Stimulated activated CD4-positive, alpha-beta T cell treated with anti-CD3 and anti-CD28 coated beads, Interleukin-12 subunit alpha, Interleukin-12 subunit beta, amount 100 ng/mL, for 4 hours (primary cell): ENCODE data around the gene SYPL1.
A peak's percentile ranks its signal among the peaks of the same experiment; 100 is the strongest.
"Not testable (repeated sequence)": the region's sequence is repeated elsewhere in the genome, so short reads cannot be mapped to it uniquely, and the experiment has no call there.

ENCODE experiments used
- DNase-seq: peaks from one replicate; pipeline ENCODE4 v3.0.0-alpha.2; 2020

The SYPL1 gene

GRCh38 chr7:106112118-106112971, at the start of gene SYPL1:
Gene SYPL1 (minus strand): TSS chr7:106112312. CDS start chr7:106112208, 104 bp downstream.
- DNase-seq, result peak; percentile 92

- DNase-seq, result no peak
Observed at GRCh38 chr7:106155027-106155426, 42.9 kb upstream of the SYPL1 start.

- peak; percentile 68 for DNase-seq
Observed at GRCh38 chr7:106153891-106154449, 41.9 kb upstream of the SYPL1 start.

DNA sequence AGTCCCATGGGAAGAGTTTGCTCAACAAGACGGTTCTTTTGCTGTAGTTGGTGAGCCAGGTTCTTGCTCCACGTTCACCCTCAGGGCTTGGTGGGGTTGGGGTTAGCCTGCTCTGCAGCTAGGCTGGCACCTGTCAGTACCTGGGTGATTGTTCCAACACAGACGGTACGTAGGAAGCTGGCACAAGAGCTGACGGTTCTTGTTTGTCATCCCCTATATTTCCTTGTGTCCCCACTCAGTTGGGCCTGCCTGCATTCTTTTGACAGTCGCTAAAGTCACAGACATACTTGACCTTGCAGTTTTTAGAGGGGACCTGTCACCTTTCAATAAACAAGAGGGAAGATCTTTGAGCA, 40.2 kb upstream of the SYPL1 start:
- DNase-seq, result no peak

DNA sequence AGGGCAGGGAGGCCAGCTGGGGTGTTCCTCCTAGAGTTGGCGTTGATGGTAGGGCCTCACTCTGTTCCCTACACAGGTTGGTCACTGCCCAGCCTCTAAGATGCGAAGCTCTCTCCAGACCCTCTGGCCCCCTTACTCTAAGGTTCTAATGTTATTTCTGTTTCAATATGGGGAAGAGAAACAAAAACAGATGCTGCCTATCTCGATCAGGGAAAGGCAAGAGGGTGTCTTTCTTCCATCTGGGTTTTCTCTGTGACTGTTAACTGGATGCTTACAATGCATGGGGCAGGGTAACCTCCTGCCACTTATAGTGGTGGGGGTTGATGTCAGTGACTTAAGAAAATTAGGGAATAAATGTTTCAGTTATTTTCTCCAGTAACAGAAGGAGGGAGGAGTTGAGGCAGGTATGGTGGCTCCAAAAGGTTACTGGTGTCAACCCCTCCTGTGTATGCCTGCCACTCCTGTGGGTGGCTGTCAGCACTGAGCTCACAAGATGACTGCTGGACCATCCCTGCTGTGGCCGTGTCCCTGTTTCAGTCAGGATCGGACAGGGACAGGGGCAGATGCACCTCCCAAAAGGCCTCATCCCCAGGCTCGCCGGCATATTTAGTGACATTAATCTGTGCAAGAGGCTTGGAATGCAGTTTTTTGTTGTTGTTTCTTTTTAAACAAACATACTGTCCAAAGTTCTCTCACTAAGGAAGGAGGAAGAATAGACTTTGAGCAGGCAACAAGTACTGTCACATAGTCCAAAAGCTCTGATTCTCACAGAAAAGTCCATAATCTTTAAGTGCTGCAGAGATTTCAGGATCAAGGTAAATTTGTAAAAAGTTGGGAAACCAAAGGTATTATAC, 39.6 kb upstream of the SYPL1 start:
- no peak for DNase-seq

DNA sequence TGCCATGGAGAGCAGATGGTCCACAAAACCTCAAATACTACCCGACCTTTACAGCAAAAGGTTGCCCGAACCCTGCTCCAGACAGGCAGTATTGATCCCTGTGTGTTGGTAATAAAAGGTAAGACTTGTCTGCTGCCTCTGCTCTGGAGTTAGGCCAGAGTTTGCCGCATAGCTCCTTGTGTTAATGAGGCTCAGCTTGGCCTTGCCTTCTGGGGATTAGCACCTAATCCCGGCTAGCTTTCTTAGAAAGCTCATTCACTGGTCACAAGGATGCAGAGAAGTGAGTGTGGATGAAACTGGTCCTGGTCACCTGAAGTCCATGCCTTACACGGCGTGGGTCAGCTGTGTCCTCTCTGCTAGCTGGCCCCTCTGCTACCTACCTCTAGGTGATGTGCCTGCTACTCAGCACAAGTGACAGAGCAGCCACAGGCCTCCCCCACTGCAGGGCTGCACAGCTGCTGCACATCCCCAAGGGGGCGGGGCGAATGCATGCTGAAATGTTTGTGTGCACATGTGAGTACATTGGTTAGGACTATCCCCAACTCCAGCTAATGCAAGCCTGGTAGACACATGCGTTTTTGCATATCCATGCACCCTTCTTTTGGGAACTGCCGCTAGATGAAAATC, 31.7 kb upstream of the SYPL1 start:
- DNase-seq, result no peak

GRCh38 chr7:106142136-106142535, 30.0 kb upstream of the SYPL1 start:
- no peak for DNase-seq

DNA sequence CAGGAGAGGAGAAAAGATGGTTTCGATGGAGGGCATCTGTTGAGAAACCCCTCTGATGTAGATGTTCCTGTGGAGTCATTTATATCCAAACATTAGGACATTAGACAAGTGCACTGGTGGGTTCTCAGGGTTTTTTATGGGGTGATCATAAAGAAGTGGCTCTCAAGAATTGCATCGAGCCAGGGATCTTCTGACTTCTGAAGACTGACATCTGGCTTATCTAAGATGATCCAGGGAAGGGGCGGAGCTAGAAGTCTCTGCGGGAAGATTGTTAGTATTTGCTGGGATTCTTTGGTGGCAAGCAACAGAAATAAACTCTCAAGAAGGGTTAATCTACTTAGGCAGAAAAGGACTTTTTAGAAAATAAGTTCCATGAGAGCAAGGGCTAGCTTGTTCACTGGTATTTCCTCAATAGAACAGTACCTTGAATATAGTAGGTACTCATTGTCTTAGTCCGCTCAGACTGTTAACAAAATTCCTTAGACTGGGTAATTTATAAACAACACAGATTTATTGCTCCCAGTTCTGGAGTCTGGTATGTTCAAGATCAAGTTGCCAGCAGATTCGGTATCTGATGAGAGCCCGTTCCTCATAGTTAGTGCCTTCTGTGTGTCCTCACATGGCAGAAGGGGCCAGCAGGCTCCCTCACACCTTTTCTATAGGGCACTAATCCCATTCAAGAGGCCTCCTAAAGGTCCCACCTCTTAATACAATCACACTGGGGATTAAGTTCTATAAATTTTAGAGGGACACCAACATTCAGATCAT, 28.5 kb upstream of the SYPL1 start:
- DNase-seq, result no peak

- no peak for DNase-seq
Observed at GRCh38 chr7:106139265-106140251, 27.4 kb upstream of the SYPL1 start.

DNA sequence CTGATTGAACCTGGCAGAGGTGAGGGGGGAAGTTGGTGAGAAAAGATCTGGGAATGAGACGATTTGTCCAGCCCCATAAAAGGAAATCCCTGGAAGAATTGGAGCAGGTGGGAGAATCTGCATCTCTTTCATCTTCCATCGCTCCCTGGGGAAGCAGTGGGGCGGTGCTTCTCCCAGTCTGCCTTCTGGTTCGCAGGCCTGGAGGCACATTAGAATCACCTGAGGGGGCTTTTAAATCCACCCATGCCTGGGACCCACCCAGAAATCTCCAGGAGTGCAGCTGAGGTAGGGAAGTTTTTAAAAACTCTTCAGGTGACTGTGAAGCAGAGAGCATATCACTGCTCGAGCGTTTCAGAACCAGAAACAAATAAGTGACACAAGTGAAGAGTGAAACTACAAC, 26.7 kb upstream of the SYPL1 start:
- no peak for DNase-seq

- not testable (repeated sequence) for DNase-seq
Observed at GRCh38 chr7:106138181-106138580, 26.1 kb upstream of the SYPL1 start.

DNA sequence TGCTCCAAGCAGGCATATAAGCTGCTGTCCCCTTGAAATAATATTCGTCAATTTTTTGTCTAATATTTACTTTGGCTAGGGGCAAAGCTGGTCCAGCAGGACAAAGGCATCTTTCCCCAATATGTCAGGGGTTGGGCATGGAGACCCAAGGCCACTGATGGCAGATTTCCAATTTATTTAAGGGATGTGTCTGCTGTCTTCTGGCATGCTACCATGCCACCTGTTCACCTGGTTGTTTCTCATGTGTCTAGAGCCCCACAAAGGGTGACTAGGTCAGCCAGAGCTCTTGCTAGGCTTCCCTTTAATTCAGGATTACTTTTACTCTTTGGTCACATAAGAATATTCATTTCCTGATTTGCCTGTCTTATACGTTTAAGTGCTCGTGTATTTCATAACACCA, 22.1 kb upstream of the SYPL1 start:
- no peak for DNase-seq

DNA sequence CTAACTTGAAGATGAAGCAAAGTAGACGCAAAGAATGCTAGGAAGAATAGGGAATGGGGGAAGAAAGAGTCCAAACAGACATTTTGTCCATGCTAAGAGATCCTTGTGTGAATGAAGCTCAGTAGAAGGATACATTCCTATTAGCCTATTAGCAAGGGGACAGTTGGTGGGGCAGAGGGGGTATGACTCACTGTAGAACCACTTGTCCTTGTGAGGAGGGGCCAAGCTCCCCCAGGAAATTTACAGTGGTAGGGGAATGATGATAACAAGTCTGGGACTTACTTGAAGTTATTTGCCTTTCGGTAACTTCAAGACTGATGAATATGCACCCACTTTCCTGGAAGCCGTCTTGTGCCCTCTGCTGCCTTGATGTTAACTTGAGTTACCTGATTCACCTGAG, 17.2 kb upstream of the SYPL1 start:
- no peak for DNase-seq

- no peak for DNase-seq
Observed at GRCh38 chr7:106128836-106129235, 16.7 kb upstream of the SYPL1 start.

DNA sequence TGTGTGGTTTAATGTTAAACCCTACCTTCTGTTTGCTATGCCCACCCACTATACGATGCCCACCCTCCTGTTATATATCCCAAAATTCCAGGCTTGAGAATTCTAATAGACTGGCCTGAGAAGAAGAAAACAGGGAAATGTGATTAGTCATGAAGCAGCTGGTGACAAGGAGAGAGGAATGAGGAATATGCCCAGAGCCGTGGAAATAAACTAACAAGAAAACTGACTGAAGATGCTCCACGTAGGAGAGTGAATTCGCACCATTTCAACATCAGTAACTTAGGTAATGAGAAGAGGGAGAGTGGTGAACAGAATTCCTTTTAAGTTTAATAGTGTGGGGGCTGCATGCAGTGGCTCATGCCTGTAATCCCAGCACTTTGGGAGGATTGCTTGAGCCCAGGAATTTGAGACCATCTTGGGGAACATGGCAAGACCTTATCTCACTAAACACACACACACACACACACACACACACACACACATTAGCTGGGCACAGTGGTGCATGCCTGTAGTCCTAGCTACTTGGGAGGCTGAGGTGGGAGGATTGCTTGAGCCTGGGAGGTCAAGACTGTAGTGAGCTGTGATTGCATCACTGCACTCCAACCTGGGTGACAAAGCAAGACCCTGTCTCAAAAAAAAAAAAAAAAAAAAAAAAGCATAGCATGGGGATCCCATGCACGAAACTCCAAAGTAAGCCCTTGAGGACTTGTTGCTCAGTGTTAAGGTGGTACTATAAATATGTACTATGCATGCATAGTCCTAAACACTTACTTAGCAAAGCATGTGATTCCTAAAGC, 16.1 kb upstream of the SYPL1 start:
- DNase-seq, result no peak

- no peak for DNase-seq
Observed at GRCh38 chr7:106126170-106126938, 14.2 kb upstream of the SYPL1 start.

DNA sequence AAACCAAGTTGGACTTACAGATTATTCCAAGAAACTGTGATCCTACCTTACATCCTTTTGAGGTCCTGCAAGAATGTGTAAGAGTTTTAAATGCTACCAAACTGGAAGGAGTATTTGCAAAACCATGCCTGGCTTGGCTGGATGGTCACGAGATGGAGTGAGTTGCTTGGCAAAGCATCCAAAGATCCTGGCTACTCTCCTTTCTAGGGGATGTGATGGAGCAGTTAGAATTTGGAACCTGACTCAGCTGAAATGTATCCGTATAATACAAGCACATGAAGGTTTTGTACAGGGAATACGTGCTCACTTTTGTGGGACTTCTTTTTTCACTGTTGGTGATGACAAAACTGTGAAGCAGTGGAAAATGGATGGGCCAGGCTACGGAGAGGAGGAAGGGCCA, 13.3 kb upstream of the SYPL1 start:
- DNase-seq, result no peak

GRCh38 chr7:106124186-106124585, 12.1 kb upstream of the SYPL1 start:
- no peak for DNase-seq

- no peak for DNase-seq
Observed at GRCh38 chr7:106122713-106123112, 10.6 kb upstream of the SYPL1 start.
